GF-D8 (cell line): ENCODE data around the gene CFAP46.

Source experiments
- DNase-seq: peaks from one replicate; lab custom pipeline; 2025; lab: John Stamatoyannopoulos, UW

The CFAP46 gene

DNA sequence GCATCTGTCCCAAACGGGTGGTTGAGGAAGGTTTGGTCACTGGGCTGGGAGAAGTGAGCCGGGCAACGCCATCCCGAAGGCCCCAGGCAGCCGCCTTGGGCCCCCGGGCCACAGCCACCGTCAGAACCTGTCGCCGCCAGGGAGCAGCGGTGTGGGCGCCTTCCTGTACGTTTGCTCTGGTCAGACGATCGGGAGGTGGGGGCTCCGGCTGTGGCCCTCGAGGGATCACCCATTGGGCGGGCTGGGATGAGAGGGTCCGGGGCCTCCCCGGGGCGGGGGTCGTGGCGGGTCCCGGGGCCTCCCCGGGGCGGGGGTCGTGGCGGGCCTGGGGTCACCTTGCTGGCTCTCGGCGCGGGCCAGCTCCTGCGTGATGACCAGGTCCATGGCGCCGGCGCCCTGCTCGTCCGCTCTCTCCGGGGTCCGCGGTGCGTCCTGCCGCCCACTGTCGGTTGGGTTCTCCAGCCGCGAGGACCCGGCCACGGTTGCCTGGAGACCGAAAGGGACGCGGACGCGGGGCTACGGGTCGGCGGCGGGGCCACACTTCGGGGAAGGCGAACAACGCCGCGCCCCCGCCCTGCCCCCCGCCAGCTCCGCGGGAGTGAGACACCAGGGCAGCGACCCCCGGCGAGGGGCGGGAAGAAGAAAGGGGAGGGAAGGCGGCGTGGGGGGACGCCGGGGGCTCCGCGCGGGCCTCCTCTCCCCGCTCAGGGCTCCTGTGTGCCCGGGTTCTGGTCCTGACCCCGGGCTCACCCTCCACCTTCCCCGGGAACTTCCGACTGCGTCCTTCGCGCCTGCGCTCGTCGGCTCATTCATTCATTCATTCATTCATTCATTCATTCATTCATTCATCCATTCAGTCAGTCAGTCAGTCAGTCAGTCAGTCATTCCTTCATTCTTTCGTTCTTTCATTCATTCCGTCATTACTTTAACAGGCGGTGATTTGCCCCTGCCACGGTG lies at the start of gene CFAP46:
CFAP46 (minus strand) TSS at position 470 of the 957 bp plus-strand sequence; CDS start at position 384, 86 bp downstream.
- no peak for DNase-seq

DNA sequence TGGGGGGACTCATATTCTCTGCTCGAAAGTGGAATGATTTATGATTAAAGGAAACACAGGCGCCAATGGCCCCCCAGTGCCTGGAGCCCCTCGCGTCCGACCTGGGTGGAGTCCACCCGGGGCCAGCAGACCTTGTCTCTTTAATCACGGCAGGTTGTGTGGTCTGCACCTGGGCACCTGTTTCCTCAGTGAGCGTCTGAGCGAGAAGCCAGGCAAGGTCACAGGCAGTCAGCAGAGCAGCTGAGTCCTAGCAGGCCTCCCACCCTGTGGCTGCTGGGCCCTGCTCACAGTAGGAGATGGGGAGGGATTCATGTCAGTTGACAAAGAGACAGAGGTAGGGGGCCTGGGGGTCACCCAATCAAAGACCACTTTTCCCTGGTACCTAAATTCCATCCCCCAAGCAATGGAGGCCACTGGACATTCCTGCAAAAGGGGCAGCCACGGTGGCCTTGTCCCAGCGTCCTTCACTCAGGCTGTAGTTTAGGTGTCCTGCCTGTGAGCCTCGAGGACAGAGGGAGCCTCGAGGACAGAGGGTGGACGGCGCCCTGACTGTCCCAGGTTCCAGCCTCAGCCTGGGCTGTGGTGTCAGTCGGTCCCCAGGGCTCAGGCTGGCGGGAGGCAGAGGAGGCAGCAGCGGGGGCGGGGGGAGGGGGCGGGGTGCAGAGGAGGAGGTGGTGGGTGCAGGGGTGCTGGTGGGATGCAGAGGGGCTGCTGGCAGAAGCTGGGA lies 49.5 kb upstream of the CFAP46 start:
- no peak for DNase-seq

DNA sequence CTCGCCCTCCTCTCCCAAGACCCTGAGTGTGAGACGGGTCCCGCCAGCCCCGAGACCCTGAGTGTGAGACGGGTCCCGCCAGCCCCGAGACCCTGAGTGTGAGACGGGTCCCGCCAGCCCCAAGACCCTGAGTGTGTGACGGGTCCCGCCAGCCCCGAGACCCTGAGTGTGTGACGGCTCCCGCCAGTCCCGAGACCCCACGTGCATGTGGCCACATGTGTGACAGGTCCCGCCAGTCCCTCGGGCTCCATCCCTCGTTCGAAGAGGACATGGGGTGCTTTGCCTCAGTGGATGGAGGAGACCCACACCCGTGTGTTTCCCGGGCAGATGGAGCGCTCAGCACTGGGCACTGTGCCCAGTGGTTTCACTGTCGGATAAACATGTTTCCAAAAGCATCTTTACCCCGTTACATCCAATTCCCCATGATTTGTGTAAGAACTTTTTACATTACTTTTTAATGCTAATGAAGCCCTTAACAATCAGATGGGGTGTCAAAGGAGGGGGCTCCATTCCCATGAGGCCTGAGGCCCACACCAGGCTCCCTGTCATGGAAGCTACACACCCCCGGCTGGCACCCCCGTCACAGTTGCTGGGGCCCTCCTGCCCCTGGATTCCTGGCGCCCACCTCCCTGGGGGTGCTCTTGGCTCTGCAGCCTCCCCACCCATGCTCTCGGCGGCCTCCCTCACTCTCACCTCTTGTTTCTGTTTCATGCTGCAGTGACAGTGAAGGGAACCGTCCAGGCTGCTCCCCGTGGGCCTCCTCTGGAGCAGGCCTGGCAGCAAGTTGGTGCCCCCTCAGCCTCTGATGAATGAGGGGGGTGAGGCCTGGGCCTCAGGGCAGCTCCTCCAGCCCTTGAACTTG lies 48.5 kb upstream of the CFAP46 start:
- no peak for DNase-seq

GRCh38 chr10:132989476-132990415 lies 47.4 kb upstream of the CFAP46 start:
- DNase-seq, result no peak

DNA sequence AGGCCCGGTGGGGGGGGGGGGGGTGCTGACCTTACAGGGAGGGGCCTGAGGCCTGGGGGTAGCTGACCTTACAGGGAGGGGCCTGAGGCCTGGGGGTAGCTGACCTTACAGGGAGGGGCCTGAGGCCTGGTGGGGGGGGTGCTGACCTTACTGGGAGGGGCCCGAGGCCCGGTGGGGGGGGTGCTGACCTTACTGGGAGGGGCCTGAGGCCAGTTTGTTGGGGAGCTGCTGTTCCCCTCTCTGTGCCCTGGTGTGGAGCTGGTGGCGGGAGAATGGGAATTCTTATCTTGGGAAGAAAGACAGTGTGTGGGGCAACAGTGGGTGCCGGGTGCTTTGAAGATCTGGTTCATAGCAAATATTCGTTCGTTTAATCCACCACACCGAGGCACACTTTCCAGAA lies 46.6 kb upstream of the CFAP46 start:
- DNase-seq, result no peak

- DNase-seq, result no peak
These were observed 45.6 kb upstream of the CFAP46 start for GRCh38 chr10:132987671-132988571.

DNA sequence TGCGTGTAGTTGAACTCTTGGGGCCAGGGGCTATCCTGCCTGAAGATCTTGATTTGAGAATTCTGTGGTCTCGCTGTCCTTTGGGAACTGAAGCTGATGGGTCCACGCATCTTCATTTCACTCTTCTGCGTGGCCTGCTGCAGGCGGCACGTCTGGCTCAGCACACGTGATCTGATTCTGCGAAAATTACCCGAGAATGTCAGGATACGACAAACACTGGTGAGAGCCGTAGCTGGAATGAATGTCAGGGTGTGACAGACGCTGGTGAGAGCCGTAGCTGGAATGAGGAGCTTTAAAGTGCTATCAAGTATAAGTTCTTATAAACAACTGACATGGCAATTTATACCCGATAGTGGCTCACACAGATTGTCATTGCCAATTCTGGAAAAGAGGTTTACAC lies 44.6 kb upstream of the CFAP46 start:
- DNase-seq, result no peak

DNA sequence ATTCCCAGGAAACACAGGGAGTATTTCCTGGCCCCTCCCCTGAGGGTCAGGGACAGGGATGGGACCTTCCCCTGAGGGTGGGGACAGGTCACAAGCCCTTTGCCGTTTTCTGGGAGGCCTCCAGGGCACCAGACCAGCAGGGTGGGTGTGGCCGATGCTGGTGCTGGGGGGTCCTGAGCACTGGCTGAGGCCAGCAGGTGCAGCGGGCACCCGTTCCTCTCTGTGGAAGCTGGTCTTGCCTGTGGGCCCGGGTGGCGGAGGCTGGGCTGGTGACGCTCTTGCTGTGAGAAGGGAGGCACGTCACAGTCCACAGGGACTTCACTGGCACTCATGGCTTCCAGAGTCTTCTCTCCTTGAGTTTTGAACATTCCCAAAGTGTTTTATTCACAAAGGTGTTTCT lies 44.2 kb upstream of the CFAP46 start:
- DNase-seq, result no peak

GRCh38 chr10:132986076-132986475 lies 43.7 kb upstream of the CFAP46 start:
- no peak for DNase-seq

GRCh38 chr10:132985546-132985900 lies 43.2 kb upstream of the CFAP46 start:
- no peak for DNase-seq

GRCh38 chr10:132984801-132985545 lies 42.6 kb upstream of the CFAP46 start:
- DNase-seq, result no peak

- no peak for DNase-seq
These were observed 41.6 kb upstream of the CFAP46 start for GRCh38 chr10:132984008-132984295.

- no peak for DNase-seq
These were observed 41.1 kb upstream of the CFAP46 start for GRCh38 chr10:132983252-132984007.

DNA sequence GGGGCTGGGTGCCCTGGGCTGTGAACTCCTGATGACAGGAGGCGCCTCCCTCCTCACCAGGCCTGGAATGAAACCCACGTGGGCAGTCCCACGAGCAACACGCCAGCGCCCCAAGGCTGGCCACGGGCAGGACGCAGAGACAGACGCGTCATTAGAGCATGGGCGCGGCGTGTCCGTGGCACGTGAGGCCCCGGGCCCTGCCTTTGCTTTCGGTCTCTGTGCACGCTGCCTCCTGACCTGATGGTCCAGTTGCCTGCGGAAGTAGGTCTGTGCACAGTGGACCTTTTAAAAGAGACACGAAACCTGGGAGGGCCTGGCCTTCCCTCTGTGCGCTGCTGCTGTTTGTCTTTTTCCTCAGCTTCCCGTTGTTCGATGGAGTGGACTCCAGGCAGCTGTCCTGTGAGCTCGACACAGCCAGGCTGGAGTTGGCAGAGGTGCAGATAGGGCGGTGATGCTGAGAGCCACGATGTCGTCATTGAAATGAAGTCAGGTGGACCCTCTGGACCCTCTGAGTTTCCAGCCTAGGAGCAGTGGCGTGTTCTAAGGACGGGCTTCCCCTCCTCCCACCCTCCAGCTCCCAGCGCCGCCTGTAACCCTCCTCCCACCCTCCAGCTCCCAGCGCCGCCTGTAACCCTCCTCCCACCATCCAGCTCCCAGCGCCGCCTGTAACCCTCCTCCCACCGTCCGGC lies 40.1 kb upstream of the CFAP46 start:
- DNase-seq, result no peak

- no peak for DNase-seq
These were observed 39.4 kb upstream of the CFAP46 start for GRCh38 chr10:132981746-132982145.

DNA sequence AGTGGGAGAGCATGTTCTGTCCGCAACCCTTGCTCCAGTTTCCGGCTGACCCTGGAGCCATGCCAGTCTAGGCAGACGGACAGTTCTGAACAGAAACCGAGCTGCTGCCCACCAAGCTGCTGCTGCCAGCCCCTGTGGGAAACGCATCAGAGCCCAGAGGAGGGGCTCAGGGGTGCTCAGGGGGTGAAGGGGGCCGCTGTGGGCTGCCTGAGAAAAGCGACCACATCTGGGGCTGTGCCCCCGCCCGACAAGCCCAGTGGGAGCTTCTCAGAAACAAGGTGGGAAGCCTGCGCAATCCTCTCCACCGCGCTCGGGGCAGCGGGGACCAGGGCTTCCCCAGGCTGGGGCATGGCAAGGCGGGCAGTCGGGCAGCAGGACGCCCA lies 38.8 kb upstream of the CFAP46 start:
- DNase-seq, result no peak

DNA sequence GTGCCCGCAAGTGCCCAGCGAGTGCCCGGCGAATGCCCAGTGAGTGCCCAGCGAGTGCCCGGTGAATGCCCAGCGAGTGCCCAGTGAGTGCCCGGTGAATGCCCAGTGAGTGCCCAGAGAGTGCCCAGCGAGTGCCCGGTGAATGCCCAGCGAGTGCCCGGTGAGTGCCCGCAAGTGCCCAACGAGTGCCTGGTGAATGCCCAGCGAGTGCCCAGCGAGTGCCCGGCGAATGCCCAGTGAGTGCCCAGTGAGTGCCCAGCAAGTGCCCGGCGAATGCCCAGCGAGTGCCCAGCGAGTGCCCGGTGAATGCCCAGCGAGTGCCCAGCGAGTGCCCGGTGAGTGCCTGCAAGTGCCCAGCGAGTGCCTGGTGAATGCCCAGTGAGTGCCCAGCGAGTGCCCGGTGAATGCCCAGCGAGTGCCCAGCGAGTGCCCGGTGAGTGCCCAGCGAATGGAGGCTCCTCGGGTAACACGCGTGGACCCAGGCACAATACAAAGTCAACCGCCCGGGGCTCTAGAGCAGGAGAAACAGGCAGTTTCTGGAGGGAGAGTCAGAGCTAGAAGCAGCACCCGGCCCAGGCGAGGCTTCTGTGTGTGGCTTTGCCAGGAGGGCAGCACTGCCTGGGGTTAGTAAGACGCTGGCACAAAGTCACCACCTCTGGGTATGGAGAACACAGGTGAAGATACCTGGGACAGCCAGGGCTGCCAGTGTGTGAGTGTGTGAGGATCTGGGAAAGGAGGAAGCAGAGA lies 38.2 kb upstream of the CFAP46 start:
- DNase-seq, result no peak
